Measurements from ENCODE around the gene NPFFR1.

DNA sequence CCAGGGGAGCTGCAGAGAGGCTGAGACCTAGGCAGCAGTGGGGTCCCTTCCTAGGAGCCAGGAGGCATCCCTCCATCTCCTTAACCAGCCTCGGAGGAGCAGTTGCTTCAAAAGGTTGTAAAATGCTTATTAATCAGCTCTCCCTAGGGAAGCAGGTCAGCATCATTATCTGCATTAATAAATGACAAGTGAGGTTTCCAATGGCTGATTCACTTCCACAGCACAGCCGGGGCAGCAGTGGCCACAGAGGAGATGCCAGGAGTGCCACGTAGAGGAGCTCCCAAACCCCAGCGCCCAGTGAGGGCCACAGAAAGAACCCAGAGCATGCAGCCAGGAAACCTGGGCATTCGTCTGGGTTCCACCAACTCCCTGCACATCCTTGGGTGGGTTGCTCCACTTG lies 8.2 kb upstream of the NPFFR1 start:
- TF ChIP-seq HOXA7 (CRISPR knock-in tag; IDR thresholded peaks at IDR 0.05; ENCODE audit: borderline replicate concordance) (no peak), ZNF274 (IDR thresholded peaks at IDR 0.05; ENCODE audit: low read length) (no peak), ZNF274 (tag by site-specific recombination; IDR thresholded peaks at IDR 0.05; ENCODE audit: borderline replicate concordance) (no peak), ZNF114 (tag by site-specific recombination; IDR thresholded peaks at IDR 0.05) (no peak), ZNF280C (tag by site-specific recombination; IDR thresholded peaks at IDR 0.05) (no peak), CTCF (tag by site-specific recombination; IDR thresholded peaks at IDR 0.05) (no peak), TCF7L2 (IDR thresholded peaks at IDR 0.05; ENCODE audit: borderline replicate concordance, low read depth, low read length) (no peak), ZBTB44 (tag by site-specific recombination; IDR thresholded peaks at IDR 0.05) (no peak), MYNN (tag by site-specific recombination; IDR thresholded peaks at IDR 0.05; ENCODE audit: borderline replicate concordance) (no peak), ZNF24 (tag by site-specific recombination; IDR thresholded peaks at IDR 0.05) (no peak)
- TF ChIP-seq, protein P1, sequence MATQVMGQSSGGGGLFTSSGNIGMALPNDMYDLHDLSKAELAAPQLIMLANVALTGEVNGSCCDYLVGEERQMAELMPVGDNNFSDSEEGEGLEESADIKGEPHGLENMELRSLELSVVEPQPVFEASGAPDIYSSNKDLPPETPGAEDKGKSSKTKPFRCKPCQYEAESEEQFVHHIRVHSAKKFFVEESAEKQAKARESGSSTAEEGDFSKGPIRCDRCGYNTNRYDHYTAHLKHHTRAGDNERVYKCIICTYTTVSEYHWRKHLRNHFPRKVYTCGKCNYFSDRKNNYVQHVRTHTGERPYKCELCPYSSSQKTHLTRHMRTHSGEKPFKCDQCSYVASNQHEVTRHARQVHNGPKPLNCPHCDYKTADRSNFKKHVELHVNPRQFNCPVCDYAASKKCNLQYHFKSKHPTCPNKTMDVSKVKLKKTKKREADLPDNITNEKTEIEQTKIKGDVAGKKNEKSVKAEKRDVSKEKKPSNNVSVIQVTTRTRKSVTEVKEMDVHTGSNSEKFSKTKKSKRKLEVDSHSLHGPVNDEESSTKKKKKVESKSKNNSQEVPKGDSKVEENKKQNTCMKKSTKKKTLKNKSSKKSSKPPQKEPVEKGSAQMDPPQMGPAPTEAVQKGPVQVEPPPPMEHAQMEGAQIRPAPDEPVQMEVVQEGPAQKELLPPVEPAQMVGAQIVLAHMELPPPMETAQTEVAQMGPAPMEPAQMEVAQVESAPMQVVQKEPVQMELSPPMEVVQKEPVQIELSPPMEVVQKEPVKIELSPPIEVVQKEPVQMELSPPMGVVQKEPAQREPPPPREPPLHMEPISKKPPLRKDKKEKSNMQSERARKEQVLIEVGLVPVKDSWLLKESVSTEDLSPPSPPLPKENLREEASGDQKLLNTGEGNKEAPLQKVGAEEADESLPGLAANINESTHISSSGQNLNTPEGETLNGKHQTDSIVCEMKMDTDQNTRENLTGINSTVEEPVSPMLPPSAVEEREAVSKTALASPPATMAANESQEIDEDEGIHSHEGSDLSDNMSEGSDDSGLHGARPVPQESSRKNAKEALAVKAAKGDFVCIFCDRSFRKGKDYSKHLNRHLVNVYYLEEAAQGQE (tag by site-specific recombination; IDR thresholded peaks at IDR 0.05): no peak

Data from HEK293 (cell line).